GM21528 (cell line): ENCODE results near the gene NOVA1.
"Not testable (repeated sequence)": the region's sequence is repeated elsewhere in the genome, so short reads cannot be mapped to it uniquely, and the experiment has no call there.

Experiments used
- ATAC-seq: cut with Tn5 transposase; IDR thresholded peaks from one replicate; pipeline ENCODE4 v1.9.1; 2021; ENCODE audit warnings: mild to moderate bottlenecking, moderate library complexity; ENCODE audit not compliant: unreplicated experiment, low FRiP score

NOVA1 gene, protein sequence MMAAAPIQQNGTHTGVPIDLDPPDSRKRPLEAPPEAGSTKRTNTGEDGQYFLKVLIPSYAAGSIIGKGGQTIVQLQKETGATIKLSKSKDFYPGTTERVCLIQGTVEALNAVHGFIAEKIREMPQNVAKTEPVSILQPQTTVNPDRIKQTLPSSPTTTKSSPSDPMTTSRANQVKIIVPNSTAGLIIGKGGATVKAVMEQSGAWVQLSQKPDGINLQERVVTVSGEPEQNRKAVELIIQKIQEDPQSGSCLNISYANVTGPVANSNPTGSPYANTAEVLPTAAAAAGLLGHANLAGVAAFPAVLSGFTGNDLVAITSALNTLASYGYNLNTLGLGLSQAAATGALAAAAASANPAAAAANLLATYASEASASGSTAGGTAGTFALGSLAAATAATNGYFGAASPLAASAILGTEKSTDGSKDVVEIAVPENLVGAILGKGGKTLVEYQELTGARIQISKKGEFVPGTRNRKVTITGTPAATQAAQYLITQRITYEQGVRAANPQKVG

DNA sequence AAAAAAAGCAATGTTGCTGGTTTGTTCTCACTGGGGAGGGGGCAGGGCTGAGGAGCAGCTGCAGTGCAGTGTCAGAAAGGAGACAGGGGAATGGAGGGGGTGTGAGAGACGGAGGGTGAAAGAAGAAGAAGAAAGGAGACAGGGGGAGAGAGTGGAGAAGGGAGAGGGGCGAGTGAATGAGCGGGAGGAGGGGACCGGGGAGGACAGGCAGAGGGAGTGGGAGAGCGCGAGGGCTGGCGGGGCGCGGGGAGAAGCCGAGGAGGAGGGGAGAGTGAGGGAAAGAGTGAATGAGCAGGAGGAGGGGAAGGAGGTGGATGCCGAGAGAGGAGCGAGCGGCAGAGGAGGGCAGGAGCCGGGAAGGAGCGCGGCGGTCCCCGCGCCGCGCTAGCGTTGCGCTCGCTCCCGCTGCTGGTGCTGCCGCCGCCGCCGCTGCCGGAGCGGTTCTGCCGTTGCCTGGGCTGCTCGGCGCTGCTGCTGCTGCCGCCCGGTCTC is at the start of gene NOVA1:
NOVA1 (minus strand) TSS at position 445 of the 492 bp plus-strand sequence. CDS start 597 bp downstream, outside the sequence.
- no peak for ATAC-seq

DNA sequence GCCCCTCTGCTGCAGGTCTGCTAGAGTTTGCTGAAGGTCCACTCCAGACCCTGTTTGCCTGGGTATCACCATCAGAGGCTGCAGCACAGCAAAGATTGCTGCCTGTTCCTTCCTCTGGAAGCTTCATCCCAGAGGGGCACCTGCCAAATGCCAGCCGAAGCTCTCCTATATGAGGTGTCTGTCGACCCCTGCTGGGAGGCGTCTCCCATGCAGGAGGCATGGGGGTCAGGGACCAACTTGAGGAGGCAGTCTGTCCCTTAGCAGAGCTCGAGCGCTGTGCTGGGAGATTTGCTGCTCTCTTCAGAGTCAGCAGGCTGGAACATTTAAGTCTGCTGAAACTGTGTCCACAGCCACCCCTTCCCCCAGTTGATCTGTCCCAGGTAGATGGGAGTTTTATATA is 47.2 kb upstream of the NOVA1 start:
- ATAC-seq = not testable (repeated sequence)

DNA sequence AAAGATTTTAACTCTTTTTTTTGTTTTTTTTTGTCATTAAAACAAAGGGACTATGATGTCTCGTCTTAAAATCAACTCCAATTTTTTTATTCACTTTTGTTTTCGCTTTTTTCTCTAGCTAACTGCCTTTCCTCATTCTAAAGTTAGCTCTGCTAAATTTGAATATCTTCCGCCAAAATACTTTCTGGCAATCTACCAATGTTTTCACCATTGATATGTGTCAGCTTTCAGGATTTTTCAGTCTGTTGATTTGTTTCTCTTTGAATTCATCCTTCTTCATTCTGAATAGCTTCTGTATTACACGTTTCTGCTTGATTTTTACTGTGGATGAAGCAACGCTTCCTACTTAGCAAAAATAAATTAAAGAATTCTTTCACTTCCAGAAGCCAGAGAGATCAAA is 38.7 kb upstream of the NOVA1 start:
- ATAC-seq = no peak

DNA sequence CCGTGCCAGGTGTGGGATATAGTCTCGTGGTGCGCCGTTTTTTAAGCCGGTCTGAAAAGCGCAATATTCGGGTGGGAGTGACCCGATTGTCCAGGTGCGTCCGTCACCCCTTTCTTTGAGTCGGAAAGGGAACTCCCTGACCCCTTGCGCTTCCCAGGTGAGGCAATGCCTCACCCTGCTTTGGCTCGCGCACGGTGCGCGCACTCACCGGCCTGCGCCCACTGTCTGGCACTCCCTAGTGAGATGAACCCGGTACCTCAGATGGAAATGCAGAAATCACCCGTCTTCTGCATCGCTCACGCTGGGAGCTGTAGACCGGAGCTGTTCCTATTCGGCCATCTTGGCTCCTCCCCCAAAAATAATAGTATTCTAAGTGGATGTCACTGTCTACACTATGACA is 37.1 kb upstream of the NOVA1 start:
- not testable (repeated sequence) for ATAC-seq

- ATAC-seq = no peak
Observed at GRCh38 chr14:26626256-26626655, 28.4 kb upstream of the NOVA1 start.

- ATAC-seq = no peak
Observed at GRCh38 chr14:26622611-26623010, 24.8 kb upstream of the NOVA1 start.

- ATAC-seq = no peak
Observed at GRCh38 chr14:26621807-26622560, 24.2 kb upstream of the NOVA1 start.

- ATAC-seq = no peak
Observed at GRCh38 chr14:26621364-26621763, 23.5 kb upstream of the NOVA1 start.

- no peak for ATAC-seq
Observed at GRCh38 chr14:26611259-26611658, 13.4 kb upstream of the NOVA1 start.

GRCh38 chr14:26606729-26607312 is 9.0 kb upstream of the NOVA1 start:
- no peak for ATAC-seq

GRCh38 chr14:26605602-26606001 is 7.8 kb upstream of the NOVA1 start:
- no peak for ATAC-seq

GRCh38 chr14:26602902-26603301 is 5.1 kb upstream of the NOVA1 start:
- no peak for ATAC-seq

GRCh38 chr14:26601856-26602255 is 4.0 kb upstream of the NOVA1 start:
- no peak for ATAC-seq

GRCh38 chr14:26599291-26599690 is 1.5 kb upstream of the NOVA1 start:
- no peak for ATAC-seq

DNA sequence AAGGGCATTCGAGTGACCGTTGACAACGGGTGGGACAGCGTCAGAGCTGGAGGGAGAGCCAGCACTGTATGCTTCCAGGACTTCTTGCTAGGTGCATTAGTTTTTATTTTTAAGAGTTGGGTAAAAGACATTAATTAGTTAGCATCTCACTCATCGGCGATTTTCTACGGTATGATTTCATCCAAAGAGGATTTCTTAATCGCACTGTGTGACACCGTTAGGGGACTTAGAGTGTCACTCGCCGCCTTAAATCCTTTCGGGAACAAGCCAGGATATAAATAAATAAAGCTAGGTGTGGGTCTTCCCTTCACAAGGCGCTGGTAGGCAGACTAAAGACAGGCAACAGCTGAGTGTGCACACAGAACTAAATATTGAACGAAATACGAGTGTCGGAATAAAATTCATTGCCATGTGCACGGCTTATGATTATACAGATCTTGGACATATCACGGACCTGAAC is 869 bp upstream of the NOVA1 start:
- no peak for ATAC-seq

- no peak for ATAC-seq
Observed at GRCh38 chr14:26598081-26598671, 343 bp upstream of the NOVA1 start.

DNA sequence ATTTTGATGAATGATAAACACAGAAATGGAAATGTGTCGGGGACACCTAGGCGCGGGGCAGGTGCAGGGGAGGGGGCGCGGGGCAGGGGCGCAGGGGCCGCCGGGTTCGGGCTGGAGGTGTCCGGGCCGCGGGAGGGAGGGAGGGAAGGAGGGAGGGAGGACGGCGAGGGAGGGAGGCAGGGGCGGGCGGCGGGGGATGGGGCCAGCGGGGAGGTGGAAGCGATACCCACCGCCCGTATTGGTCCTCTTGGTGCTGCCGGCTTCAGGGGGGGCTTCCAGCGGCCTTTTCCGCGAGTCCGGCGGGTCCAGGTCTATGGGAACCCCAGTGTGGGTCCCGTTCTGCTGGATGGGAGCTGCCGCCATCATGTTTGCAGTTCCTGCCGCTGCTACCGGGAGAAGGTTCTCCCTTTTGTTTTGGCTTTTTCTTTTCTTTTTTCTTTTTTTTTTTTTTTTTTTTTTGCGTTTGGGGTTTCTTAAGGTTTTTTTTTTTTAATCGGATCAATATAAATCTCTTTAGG is 703 bp downstream of the NOVA1 start:
- no peak for ATAC-seq

DNA sequence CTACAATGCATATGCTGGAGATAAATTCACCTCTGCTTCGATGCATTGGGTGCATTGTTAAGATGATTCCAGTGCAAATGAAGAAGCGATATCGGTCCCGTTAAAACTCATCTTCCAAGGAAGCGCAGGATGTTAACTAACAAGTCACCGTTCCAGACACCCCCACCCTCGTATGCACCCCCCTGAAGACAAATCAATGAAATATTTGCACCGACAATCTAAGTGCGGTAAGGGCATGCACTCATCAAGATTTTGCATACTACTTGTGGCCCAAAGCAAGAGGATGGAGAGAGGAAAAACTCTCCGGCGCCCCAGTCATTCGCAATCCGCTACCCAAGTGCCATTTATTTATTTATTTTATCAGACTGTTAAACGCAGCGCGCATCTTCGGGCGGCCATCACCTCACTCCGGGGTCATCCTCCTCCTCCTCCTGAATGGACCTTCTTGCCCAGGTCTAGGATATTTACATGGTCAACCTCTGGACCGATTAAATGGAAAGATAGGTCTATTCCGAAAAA is 1.2 kb downstream of the NOVA1 start:
- ATAC-seq = no peak

DNA sequence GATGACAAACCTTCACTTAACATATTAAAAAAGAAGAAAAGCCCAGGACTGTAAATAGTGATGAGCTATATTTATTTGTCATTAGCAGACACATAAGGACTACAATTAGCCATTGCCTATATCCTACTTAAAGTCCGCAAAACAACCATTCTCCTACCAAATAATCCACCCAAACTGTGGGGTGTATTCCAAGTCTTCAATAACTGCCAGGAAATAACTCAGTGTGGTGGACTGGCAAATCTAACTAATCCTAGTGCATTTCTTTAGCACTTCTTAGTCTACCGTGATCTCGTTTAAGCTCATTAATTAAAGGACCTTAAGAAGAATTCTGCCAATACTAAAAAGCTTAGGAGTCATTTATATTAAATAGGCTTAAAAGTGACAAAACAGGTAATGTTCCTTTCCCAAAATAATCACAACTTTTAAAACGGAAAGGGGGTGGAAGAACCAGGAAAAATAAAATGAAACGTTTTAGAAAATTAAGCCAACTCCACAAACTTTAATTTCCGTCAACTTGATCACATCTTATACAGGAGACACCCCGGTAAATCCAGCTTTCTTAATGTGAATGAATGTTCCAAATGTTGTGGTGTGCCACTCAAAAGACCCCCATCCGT is 1.8 kb downstream of the NOVA1 start:
- no peak for ATAC-seq
